DOHH2 (cell line): ENCODE measurements around the gene RPTN.

ENCODE experiments used
- H3F3A ChIP-seq: fragments of 200-600 bp; sonication (generic), shearing (Covaris generic); 2 replicates; pipeline ENCODE4 v1.6.0; 2016; ENCODE audit warnings: antibody characterized with exemption, mild to moderate bottlenecking; ENCODE audit not compliant: control insufficient read depth, insufficient read depth
- H3K27ac ChIP-seq: fragments of 200-600 bp; sonication (generic); 2 replicates; pipeline ENCODE4 v1.5.1; 2014; ENCODE audit warnings: low read depth, mild to moderate bottlenecking, low read length, moderate library complexity
- H3K27me3 ChIP-seq: fragments of 200-600 bp; sonication (generic); 2 replicates; pipeline ENCODE4 v1.6.1; 2014; ENCODE audit warnings: mild to moderate bottlenecking, low read length, mixed read lengths; ENCODE audit not compliant: control insufficient read depth
- H3K36me3 ChIP-seq: fragments of 200-600 bp; sonication (generic); 2 replicates; pipeline ENCODE4 v1.6.1; 2014; ENCODE audit warnings: mild to moderate bottlenecking, low read length, moderate library complexity, mixed read lengths; ENCODE audit not compliant: control insufficient read depth
- H3K4me1 ChIP-seq: fragments of 200-600 bp; sonication (generic); 2 replicates; pipeline ENCODE4 v1.6.1; 2014; ENCODE audit warnings: mild to moderate bottlenecking, low read length, mixed read lengths; ENCODE audit not compliant: control insufficient read depth
- H3K4me2 ChIP-seq: fragments of 200-600 bp; sonication (generic); 2 replicates; pipeline ENCODE4 v1.6.0; 2014; ENCODE audit warnings: mild to moderate bottlenecking, low read length, moderate library complexity
- H3K4me3 ChIP-seq: fragments of 200-600 bp; sonication (generic); 2 replicates; pipeline ENCODE4 v1.5.1; 2014; ENCODE audit warnings: mild to moderate bottlenecking, low read length, mixed read lengths
- H3K79me2 ChIP-seq: fragments of 200-600 bp; sonication (generic); 2 replicates; pipeline ENCODE4 v1.6.1; 2014; ENCODE audit warnings: mild to moderate bottlenecking, low read length, mixed read lengths; ENCODE audit not compliant: control insufficient read depth
- H3K9me2 ChIP-seq: fragments of 200-600 bp; sonication (generic); replicated peaks from 2 replicates; pipeline ENCODE4 v1.6.1; 2014; ENCODE audit warnings: mild to moderate bottlenecking, low read length, mixed read lengths; ENCODE audit not compliant: control insufficient read depth
- H3K9me3 ChIP-seq: fragments of 200-600 bp; sonication (generic); 2 replicates; pipeline ENCODE4 v1.6.1; 2014; ENCODE audit warnings: antibody characterized with exemption, low read length, mixed read lengths; ENCODE audit not compliant: control insufficient read depth, insufficient read depth
- H4K20me1 ChIP-seq: fragments of 200-600 bp; sonication (generic); 2 replicates; pipeline ENCODE4 v1.6.0; 2014; ENCODE audit warnings: low read depth, mild to moderate bottlenecking, antibody characterized with exemption, low read length, moderate library complexity; ENCODE audit not compliant: control insufficient read depth, insufficient read depth
- CTCF ChIP-seq: fragments of 200-600 bp; sonication (generic); IDR thresholded peaks from one replicate; pipeline ENCODE4 v1.5.1; 2014; ENCODE audit warnings: antibody characterized with exemption, mild to moderate bottlenecking, low read depth, low read length; ENCODE audit not compliant: poor library complexity, severe bottlenecking
- EZH2phosphoT487 ChIP-seq: fragments of 200-600 bp; sonication (generic); IDR thresholded peaks from 2 replicates; pipeline ENCODE4 v1.6.1; 2017; ENCODE audit warnings: borderline replicate concordance, mild to moderate bottlenecking, antibody characterized with exemption, low read length, moderate library complexity, mixed read lengths

RPTN gene

GRCh38 chr1:152109231-152109997, 49.6 kb downstream of the RPTN start:
- no peak for TF ChIP-seq CTCF
- H3K27me3 ChIP-seq: peaks cover 46% of the 10 kb centered on the region
- H3K79me2 ChIP-seq: no peaks in the 10 kb centered on the region
- no peaks in the 10 kb centered on the region for H3K36me3 ChIP-seq
- H3K4me1 ChIP-seq: peaks cover 27% of the 10 kb centered on the region
- H3K27ac ChIP-seq: no peak overlapping the region
- peaks cover 19% of the 10 kb centered on the region for H3K9me3 ChIP-seq
- H4K20me1 ChIP-seq: no peaks in the 10 kb centered on the region
- H3F3A ChIP-seq: peaks cover 7% of the 10 kb centered on the region; the same call in 1 of the 2 replicates
- no peak overlapping the region for H3K4me2 ChIP-seq
- H3K4me3 ChIP-seq: no peak overlapping the region
- H3K9me2 ChIP-seq: no peaks in the 10 kb centered on the region

- H3K4me2 ChIP-seq: no peak overlapping the region
- H4K20me1 ChIP-seq: no peaks in the 10 kb centered on the region
- no peak overlapping the region for H3K27ac ChIP-seq
- H3K9me2 ChIP-seq: no peaks in the 10 kb centered on the region
- H3K36me3 ChIP-seq: no peaks in the 10 kb centered on the region
- no peaks in the 10 kb centered on the region for H3K79me2 ChIP-seq
- H3F3A ChIP-seq: peaks cover 7% of the 10 kb centered on the region; the same call in 1 of the 2 replicates
- peaks cover 27% of the 10 kb centered on the region for H3K4me1 ChIP-seq
- peaks cover 19% of the 10 kb centered on the region for H3K9me3 ChIP-seq
- H3K27me3 ChIP-seq: peaks cover 40% of the 10 kb centered on the region
- H3K4me3 ChIP-seq: no peak overlapping the region
- TF ChIP-seq CTCF (no peak), EZH2phosphoT487 (no peak)
Measured at GRCh38 chr1:152108882-152109222, 50.2 kb downstream of the RPTN start.

- peaks cover 7% of the 10 kb centered on the region; the same call in 1 of the 2 replicates for H3F3A ChIP-seq
- H3K4me3 ChIP-seq: no peak overlapping the region
- H3K36me3 ChIP-seq: no peaks in the 10 kb centered on the region
- peaks cover 14% of the 10 kb centered on the region for H3K9me3 ChIP-seq
- TF ChIP-seq CTCF: no peak
- TF ChIP-seq EZH2phosphoT487: no peak
- no peaks in the 10 kb centered on the region for H3K9me2 ChIP-seq
- peaks cover 34% of the 10 kb centered on the region for H3K27me3 ChIP-seq
- no peak overlapping the region for H3K27ac ChIP-seq
- H4K20me1 ChIP-seq: no peaks in the 10 kb centered on the region
- H3K79me2 ChIP-seq: no peaks in the 10 kb centered on the region
- H3K4me2 ChIP-seq: no peak overlapping the region
- peaks cover 25% of the 10 kb centered on the region for H3K4me1 ChIP-seq
Measured at GRCh38 chr1:152107984-152108881, 50.8 kb downstream of the RPTN start.
